Fibroblast of lung (primary cell): Measurements from ENCODE around the gene MYO1E. TPM values are rescaled to one million over a fixed set of nuclear protein-coding genes. Genes with fewer than 3 reads are reported as not detected.
A peak's percentile ranks its signal among the peaks of the same experiment; 100 is the strongest.

Experiments used
- DNase-seq, 2 donors: peaks; one replicate each; pipeline versions ENCODE4 v3.0.0 to v3.0.0-alpha.2; 2010; ENCODE audit warnings: low read depth in 2 of 2
- H2AFZ ChIP-seq: 2 replicates; pipeline ENCODE4 v1.5.1; 2012; ENCODE audit warnings: low read length, control low read depth, inconsistent platforms
- H3K27ac ChIP-seq: 2 replicates; pipeline ENCODE4 v1.5.1; 2011; ENCODE audit warnings: low read length, control low read depth; ENCODE audit not compliant: insufficient read depth
- H3K27me3 ChIP-seq: 2 replicates; pipeline ENCODE4 v1.5.1; 2011; ENCODE audit warnings: mild to moderate bottlenecking, low read length; ENCODE audit not compliant: control insufficient read depth, insufficient read depth
- H3K36me3 ChIP-seq: 2 replicates; pipeline ENCODE4 v1.5.1; 2011; ENCODE audit warnings: low read length; ENCODE audit not compliant: control insufficient read depth, insufficient read depth
- H3K4me1 ChIP-seq: 2 replicates; pipeline ENCODE4 v1.5.1; 2011; ENCODE audit warnings: low read length; ENCODE audit not compliant: control insufficient read depth, insufficient read depth; ENCODE audit errors: extremely low read depth
- H3K4me2 ChIP-seq: 2 replicates; pipeline ENCODE4 v1.5.1; 2011; ENCODE audit warnings: low read length, control low read depth; ENCODE audit not compliant: insufficient read depth; ENCODE audit errors: extremely low read depth
- H3K4me3 ChIP-seq, 4 experiments: fragments of 200-600 bp in 1 of 4; sonication (generic) in 1 of 4; replicated peaks in 1 of 4; 2 replicates each; pipeline ENCODE4 v1.5.1; 2011 to 2016; ENCODE audit warnings: low read length in 4 of 4, low read depth in 3 of 4, mild to moderate bottlenecking in 3 of 4, control low read depth in 2 of 4, inconsistent platforms in 1 of 4, mixed read lengths in 1 of 4; ENCODE audit not compliant: insufficient read depth in 1 of 4; ENCODE audit errors: control extremely low read depth in 1 of 4
- H3K79me2 ChIP-seq: 2 replicates; pipeline ENCODE4 v1.5.1; 2012; ENCODE audit warnings: mild to moderate bottlenecking, low read length, inconsistent platforms; ENCODE audit not compliant: control insufficient read depth, insufficient read depth
- H3K9ac ChIP-seq: 2 replicates; pipeline ENCODE4 v1.5.1; 2011; ENCODE audit warnings: mild to moderate bottlenecking, low read length, control low read depth; ENCODE audit not compliant: insufficient read depth
- H3K9me3 ChIP-seq: 2 replicates; pipeline ENCODE4 v1.5.1; 2012; ENCODE audit warnings: low read depth, low read length; ENCODE audit not compliant: control insufficient read depth, insufficient read depth
- H4K20me1 ChIP-seq: 2 replicates; pipeline ENCODE4 v1.5.1; 2011; ENCODE audit warnings: low read length; ENCODE audit not compliant: control insufficient read depth, insufficient read depth; ENCODE audit errors: extremely low read depth
- CTCF ChIP-seq, 2 donors: IDR thresholded peaks in 1 of 2; conservative IDR thresholded peaks in 1 of 2; 1 replicate in 1 of 2; 2 replicates in 1 of 2; pipeline ENCODE4 v1.5.1; 2011 to 2012; ENCODE audit warnings: low read length in 2 of 2, control low read depth in 1 of 2, inconsistent platforms in 1 of 2, low read depth in 1 of 2, mild to moderate bottlenecking in 1 of 2
- EZH2 ChIP-seq: IDR thresholded peaks from 2 replicates; pipeline ENCODE4 v1.5.1; 2012; ENCODE audit warnings: low read length, control low read depth, mild to moderate bottlenecking; ENCODE audit errors: missing control alignments
- polyA plus RNA-seq, 2 donors: library from polyadenylated mRNA; depleted of rRNA in 1 of 2; stranded (reverse) in 1 of 2; unstranded in 1 of 2; fragments of >200 nt; gene quantifications; 2 replicates each; pipeline ENCODE4 v1.2.1, GENCODE V29; 2011 to 2012; ENCODE audit warnings: missing spikeins in 1 of 2
- total RNA-seq: library from RNA; depleted of rRNA; stranded (reverse); fragments of >200 nt; gene quantifications from 2 replicates; pipeline ENCODE4 v1.2.1, GENCODE V29; 2014

Gene MYO1E
- total and polyA plus RNA-seq, 2 donors (not counting 1 experiment from before 2014, with no cell fraction given), result 27.6 to 84.0 TPM

DNA sequence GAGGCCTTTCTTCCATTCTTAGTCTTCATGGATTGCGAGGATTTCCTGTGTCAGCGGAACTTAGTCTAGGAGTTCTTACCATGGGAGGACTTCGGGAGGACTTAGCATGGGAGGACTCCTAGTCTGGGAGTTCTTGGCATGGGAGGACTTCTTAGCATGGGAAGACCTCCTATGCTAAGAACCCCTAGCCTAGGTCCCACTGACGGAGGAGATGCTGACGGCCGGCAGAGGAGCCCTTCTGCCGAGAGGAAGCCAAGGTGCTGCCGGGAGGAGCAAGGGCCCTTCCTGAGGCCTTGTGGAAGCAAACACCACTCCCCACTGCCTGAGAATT, 201.6 kb downstream of the MYO1E start:
- Histone ChIP-seq H3K4me2 (no peak overlapping the region), H4K20me1 (no peaks in the 10 kb centered on the region), H3K9me3 (no peaks in the 10 kb centered on the region), H3K4me3 (no peak overlapping the region), H3K27ac (no peak overlapping the region), H3K36me3 (peaks cover 4% of the 10 kb centered on the region), H3K9ac (no peak overlapping the region), H3K27me3 (no peaks in the 10 kb centered on the region), H3K79me2 (no peaks in the 10 kb centered on the region), H2AFZ (no peak overlapping the region), H3K4me1 (peaks cover 30% of the 10 kb centered on the region)
- TF ChIP-seq EZH2 (no peak), CTCF (conservative IDR thresholded peaks at IDR 0.05 in 1 of 2, IDR thresholded peaks at IDR 0.05 in 1 of 2; ENCODE audit: low read depth in 1 of 2, low read length in 2 of 2) (no peak)
- DNase-seq, result no peak

DNA sequence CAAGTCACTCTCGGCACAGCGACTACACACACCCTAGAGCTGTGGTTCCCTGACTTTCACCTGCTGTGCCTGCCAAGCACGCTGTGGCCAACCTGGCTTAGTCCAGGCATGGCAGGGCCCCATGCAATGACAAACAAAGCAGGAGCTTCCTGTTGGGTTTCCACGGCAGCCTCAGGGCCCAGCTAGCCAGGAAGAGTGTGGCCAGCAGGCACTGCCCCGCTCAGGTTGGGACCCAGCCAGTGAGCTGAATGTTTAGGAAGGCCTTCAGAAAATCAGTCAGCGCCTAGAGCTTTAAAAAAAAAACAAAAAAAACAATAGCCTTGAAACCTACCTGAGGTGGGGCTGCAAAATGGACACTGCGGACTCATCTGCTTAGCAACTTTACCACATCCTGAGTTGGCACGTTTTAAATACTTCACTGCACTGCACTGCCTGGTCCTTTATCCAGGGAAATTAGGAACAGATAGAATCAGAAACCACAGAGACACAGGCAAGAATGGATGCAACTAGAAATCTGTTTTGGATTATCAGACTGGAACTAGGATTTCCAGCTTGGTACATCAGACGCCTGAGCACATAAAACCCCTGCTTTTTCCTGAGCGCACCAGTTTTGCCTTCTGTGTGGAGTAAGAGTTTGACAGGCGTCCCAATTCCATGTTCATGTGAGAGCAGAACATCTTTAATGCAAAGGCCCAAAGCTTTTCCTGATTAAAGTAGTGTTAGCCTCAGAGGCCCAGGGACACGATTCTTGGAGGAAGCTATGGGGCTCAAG, 202.2 kb downstream of the MYO1E start:
- H4K20me1 ChIP-seq, result no peaks in the 10 kb centered on the region
- H3K9ac ChIP-seq, result no peak overlapping the region
- no peak overlapping the region for H3K4me2 ChIP-seq
- DNase-seq, result peak in 1 of 2 donors; percentile 72
- no peaks in the 10 kb centered on the region for H3K79me2 ChIP-seq
- H3K27me3 ChIP-seq, result no peaks in the 10 kb centered on the region
- TF ChIP-seq EZH2, result no peak
- no peak for TF ChIP-seq CTCF (conservative IDR thresholded peaks at IDR 0.05 in 1 of 2, IDR thresholded peaks at IDR 0.05 in 1 of 2; ENCODE audit: low read depth in 1 of 2, low read length in 2 of 2)
- peaks cover 4% of the 10 kb centered on the region for H3K36me3 ChIP-seq
- H2AFZ ChIP-seq, result no peak overlapping the region
- H3K4me1 ChIP-seq, result peaks cover 26% of the 10 kb centered on the region
- no peak overlapping the region for H3K4me3 ChIP-seq
- H3K9me3 ChIP-seq, result no peaks in the 10 kb centered on the region
- peak overlapping the region; percentile 53 for H3K27ac ChIP-seq

DNA sequence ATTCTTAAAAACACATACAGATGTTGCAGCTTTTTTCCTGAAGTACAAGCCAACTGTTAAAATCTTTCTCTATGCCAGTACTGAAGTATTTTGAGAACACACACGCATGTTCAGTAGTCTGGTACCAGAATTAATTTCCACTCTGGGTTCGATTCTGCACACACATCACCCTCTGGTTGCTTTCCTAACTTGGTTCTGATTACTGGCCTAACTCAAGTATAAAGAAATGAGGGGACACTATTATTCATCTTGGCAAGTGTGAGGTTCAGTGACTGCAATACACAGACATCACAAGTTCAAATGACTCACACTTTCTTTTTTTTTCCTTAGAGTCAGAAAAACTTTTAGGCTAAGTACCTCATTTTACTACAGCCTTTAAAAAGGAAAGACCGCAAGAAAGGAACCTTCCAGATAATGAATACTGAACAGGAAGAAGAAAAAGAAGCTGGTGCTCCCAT, 203.4 kb downstream of the MYO1E start:
- TF ChIP-seq CTCF (conservative IDR thresholded peaks at IDR 0.05 in 1 of 2, IDR thresholded peaks at IDR 0.05 in 1 of 2; ENCODE audit: low read depth in 1 of 2, low read length in 2 of 2) (no peak), EZH2 (no peak)
- H4K20me1 ChIP-seq, result no peaks in the 10 kb centered on the region
- H3K79me2 ChIP-seq, result no peaks in the 10 kb centered on the region
- H3K4me2 ChIP-seq, result no peak overlapping the region
- H3K9me3 ChIP-seq, result no peaks in the 10 kb centered on the region
- peaks cover 5% of the 10 kb centered on the region for H3K36me3 ChIP-seq
- H3K9ac ChIP-seq, result no peak overlapping the region
- no peak overlapping the region for H2AFZ ChIP-seq
- no peak overlapping the region for H3K4me3 ChIP-seq
- H3K27me3 ChIP-seq, result no peaks in the 10 kb centered on the region
- peak overlapping the region; percentile 73 for H3K27ac ChIP-seq
- H3K4me1 ChIP-seq, result peaks cover 17% of the 10 kb centered on the region
- DNase-seq, result peak; percentile 86 to 95
